PC-9 (cell line): ENCODE results near the gene RTN4R.

ENCODE experiments used
- CTCF ChIP-seq: fragments of 200-600 bp; sonication (generic); conservative IDR thresholded peaks from 2 replicates; pipeline ENCODE4 v1.6.1; 2017; ENCODE audit warnings: mixed run types, antibody characterized with exemption, mild to moderate bottlenecking, moderate library complexity
- EZH2 ChIP-seq: fragments of 200-600 bp; sonication (generic); IDR thresholded peaks from 2 replicates; pipeline ENCODE4 v1.8.0; 2017; ENCODE audit warnings: antibody characterized with exemption, low read depth

- TF ChIP-seq CTCF (no peak), EZH2 (no peak)
Measured at GRCh38 chr22:20220629-20221026, 47.5 kb downstream of the RTN4R start.
